Liver (tissue), 3 donors: Measurements from ENCODE around the gene COQ7.

Source experiments
- ATF3 ChIP-seq: IDR thresholded peaks from 2 replicates; pipeline ENCODE4 v1.6.1; 2016; ENCODE audit warnings: antibody characterized with exemption
- CTCF ChIP-seq: fragments of 150-350 bp; IDR thresholded peaks from 2 replicates; pipeline ENCODE4 v1.5.1; 2017; ENCODE audit warnings: improper control_type of control experiment, low read depth, low read length; ENCODE audit not compliant: missing input control
- EGR1 ChIP-seq, 2 donors: IDR thresholded peaks; 2 replicates each; pipeline ENCODE4 v1.6.1; 2016 to 2018; ENCODE audit warnings: antibody characterized with exemption in 2 of 2, low read depth in 2 of 2
- FOXA1 ChIP-seq: IDR thresholded peaks from 2 replicates; pipeline ENCODE4 v1.6.1; 2016; ENCODE audit warnings: antibody characterized with exemption
- JUND ChIP-seq, 2 donors: IDR thresholded peaks; 2 replicates each; pipeline ENCODE4 v1.6.1; 2016; ENCODE audit warnings: antibody characterized with exemption in 2 of 2
- MAX ChIP-seq: IDR thresholded peaks from 2 replicates; pipeline ENCODE4 v1.6.1; 2016; ENCODE audit warnings: antibody characterized with exemption
- RAD21 ChIP-seq, 2 donors: IDR thresholded peaks; 2 replicates each; pipeline ENCODE4 v1.6.1; 2016; ENCODE audit warnings: antibody characterized with exemption in 2 of 2, mild to moderate bottlenecking in 2 of 2
- REST ChIP-seq: IDR thresholded peaks from 2 replicates; pipeline ENCODE4 v1.6.1; 2016; ENCODE audit warnings: antibody characterized with exemption, mild to moderate bottlenecking
- RXRA ChIP-seq, 2 donors: IDR thresholded peaks; 2 replicates each; pipeline ENCODE4 v1.6.1; 2017 to 2018; ENCODE audit warnings: antibody characterized with exemption in 2 of 2, mild to moderate bottlenecking in 1 of 2
- TAF1 ChIP-seq: conservative IDR thresholded peaks from 2 replicates; pipeline ENCODE4 v1.6.1; 2016; ENCODE audit warnings: antibody characterized with exemption, mild to moderate bottlenecking
- YY1 ChIP-seq: IDR thresholded peaks from 2 replicates; pipeline ENCODE4 v1.6.1; 2016; ENCODE audit warnings: antibody characterized with exemption, mild to moderate bottlenecking
- donor health status: healthy.
- donor health status: healthy.

- TF ChIP-seq CTCF (no peak), RXRA (IDR thresholded peaks at IDR 0.05) (no peak), REST (no peak), JUND (IDR thresholded peaks at IDR 0.05) (no peak), TAF1 (no peak), MAX (no peak), ATF3 (no peak), YY1 (no peak), RAD21 (IDR thresholded peaks at IDR 0.05) (no peak), EGR1 (IDR thresholded peaks at IDR 0.05; ENCODE audit: low read depth in 2 of 2) (no peak), FOXA1 (no peak)
These were observed 27.0 kb upstream of the COQ7 start for GRCh38 chr16:19040400-19040799.
